Dermis blood vessel endothelial cell (primary cell): Measurements from ENCODE around the gene CXorf58. TPM values are rescaled to one million over a fixed set of nuclear protein-coding genes. Genes with fewer than 3 reads are reported as not detected.

Experiments used
- DNase-seq: peaks from one replicate; pipeline ENCODE4 v3.0.0; 2010
- total RNA-seq: library from RNA; depleted of rRNA; stranded (reverse); fragments of >200 nt; gene quantifications from 2 replicates; pipeline ENCODE4 v1.2.3, GENCODE V29; 2014

CXorf58 gene
- total RNA-seq, 1 donor from 2014 or later: not detected

DNA sequence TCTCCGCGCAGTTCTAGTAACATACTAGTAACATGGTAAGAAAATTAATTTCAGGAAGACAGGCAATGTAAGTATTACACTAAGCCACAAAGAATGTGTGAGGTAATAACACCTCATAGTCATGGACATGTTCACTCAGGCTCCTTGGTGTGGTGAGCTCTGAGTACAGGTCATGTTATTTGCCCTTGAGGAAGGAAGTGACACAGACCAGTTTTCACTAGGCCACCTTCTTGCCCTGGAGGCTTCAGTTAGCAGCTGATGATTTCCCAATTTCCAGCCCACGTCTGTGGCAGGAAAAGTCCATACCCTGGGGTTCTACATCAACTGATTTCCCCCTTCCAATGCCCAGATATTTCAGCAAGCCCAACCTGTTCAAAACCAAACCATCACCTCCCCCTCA lies 6.7 kb upstream of the CXorf58 start:
- DNase-seq: peak; percentile 88

DNA sequence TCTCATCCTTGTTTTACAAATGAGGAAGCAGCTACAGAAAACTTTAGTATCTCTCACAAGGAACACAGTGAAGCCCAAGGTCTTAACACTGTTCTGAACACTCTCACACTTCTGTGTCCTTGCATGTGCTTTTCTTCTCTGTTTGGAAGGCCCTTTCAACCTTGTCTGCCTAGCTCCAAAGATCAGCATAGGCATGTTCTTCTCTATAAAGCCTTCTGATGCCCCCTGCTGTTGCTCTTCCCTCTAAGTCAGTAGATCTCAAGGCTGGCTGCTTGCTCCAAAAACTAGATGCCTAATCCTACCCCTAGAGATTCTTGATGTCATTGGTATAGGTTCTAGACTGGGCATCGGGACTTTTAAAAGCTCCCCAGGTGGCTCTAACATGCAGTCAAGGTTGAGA lies 6.0 kb upstream of the CXorf58 start:
- DNase-seq: peak; percentile 89

DNA sequence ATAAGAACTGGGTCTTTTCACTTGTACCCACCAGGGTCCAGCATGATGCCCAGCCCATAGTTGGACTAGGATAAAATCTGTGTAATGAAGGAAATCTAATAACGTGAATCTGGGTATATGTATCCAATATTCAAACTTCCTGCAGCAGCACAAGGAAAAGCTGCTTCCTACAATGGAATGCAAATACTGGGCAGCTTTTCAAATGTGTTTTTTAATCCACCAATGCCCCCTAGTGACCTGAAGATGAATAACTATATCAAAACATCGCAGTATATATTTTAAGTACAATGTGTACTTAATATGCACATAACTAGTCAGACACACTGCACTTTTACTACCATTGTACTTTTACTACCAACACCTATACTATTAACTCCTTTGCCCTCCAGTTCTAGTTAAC lies 5.4 kb upstream of the CXorf58 start:
- peak; percentile 80 for DNase-seq

DNA sequence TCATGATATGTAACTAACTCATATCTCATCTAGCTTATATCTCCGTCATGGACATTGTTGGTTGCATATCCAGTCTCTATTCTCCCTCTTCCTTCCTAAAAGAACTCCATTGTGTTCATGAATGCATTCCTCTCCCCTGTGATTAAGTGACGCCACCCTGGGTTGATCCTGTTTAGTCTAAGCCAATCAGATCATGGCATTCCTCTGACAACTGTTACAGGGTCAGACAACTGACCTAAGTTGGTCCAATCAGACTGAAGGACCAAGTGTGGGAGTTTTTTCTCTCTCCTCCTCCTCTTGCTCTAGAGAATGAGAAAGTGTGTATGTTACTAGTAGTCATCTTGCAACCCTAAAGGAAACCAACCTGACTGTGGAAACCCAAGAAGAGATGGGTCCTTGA lies 3.7 kb upstream of the CXorf58 start:
- DNase-seq: peak; percentile 87

DNA sequence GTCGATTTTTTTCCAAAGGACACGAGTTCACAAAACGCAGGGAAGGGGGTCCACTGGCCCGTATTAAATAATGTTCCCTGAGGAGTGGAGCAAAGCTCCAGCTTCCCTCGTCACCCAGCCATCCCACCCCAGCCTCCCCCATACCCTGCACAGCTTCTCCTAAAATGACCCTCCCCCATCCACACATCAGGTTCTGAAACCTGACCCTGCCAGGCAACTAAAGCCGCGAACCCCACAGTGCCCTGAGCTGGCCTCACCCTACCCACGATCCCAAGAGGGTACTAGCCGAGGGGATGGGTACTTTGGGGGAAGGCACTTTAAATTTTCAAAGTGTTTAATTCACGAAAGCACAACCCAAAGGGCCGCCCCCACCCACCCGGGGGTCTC lies 702 bp upstream of the CXorf58 start:
- DNase-seq: no peak

DNA sequence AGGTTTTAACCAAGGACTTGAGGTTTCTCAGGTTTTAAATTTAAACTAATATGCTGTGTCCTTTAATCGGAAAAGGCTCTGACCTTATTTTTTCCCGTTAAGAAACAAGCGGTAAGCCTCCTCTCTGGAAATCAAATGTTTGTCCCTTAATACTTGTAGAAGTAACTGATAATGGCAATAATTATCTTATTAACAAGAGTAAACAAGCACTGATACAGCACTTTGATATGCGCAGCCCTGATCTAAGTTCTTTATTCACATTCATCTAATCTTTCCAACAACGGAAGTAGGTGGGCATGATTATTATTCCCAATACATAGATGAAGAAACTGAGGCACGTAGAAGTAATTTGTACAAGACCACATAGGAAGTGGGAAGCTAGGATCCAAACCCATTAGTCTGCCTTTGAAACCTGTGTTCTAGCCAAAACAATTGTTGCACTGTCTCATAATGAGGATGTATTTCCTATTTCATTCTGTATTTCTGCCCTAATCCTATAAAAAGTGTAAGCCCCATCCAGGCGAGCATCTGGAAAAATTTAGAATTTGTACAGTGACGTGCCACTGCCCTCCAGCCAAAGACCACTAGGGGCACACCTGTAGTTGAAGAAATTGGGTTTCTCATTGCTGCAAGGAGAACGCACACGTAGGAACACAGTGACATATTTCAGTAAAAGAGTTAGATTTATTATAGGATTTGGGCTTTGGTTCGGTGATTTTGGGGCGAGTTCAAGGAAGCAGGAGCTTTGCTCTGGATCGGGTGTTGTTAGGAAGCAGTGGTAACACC lies 606 bp downstream of the CXorf58 start:
- DNase-seq: no peak

DNA sequence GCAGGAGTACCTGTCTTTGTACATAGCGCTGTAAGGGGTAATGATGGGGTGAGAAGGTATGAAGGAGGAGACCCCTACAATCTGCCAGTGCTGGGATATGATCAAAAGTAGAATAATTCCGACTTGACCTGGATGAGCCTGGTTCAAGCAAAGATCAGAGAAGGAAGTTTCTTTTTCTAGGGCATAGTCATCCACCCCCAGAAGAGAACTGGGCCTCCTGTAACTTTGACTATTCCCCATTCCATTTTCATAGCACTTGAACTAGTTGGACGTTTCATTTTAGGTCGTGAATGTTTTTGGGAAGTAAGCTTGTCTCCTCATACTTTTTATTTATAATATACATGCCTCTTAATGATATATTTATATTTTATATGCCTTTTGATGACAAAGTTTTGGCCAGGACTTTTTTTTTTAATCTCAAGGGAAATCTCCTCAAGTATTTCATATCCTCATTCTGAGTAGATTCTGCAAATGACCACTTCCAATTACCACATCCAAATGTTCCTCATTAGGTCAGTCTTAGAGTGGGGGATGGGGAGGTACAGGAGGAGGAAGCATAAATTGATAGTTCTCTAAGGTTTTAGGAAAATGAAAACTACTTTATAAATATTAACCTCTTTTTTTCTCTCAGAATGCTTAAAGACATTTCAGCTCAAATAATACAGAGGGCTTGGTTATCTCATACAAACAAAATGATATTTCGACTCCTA lies 3.5 kb downstream of the CXorf58 start:
- no peak for DNase-seq

DNA sequence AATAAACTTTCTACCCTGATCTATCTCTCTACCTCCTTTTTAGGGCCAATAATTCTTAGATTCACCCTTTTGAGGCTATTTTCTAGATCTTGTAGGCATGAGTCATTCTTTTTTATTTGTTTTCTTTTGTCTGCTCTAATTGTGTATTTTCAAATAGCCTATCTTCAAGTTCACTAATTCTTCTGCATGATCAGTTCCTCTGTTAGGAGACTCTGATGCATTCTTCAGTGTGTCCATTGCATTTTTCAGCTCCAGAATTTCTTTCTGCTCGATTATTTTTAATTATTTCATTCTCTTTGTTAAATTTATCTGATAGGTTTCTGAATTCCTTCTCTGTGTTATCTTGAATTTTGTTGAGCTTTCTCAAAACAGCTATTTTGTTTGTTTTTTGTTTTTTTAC lies 11.3 kb downstream of the CXorf58 start:
- no peak for DNase-seq

DNA sequence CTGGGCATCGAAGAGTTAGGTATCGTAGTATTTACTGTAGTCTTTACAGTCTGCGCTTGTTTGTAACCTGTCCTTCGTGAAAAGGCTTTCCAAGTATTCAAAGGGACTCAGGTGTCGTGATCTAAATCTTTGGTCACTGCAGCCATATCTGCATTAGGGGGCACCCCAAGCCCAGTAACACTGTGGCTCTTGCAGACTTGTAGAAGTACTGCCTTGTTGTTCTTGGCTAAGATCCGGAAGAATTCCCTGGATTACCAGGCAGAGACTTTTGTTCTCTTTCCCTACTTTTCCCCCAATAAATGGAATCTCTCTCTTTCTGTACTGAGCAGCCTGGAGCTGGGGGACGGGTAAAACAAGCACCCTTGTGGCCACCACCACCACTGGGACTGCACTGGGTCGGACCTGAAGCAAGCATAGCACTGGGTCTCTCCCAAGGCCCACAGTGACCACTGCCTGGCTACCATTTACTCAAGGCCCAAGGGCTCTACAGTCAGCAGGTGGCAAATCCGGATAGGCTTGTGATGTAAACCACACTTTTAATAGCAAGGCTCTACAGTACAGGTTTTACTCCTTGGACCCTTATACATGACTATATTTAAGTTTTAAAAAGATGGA lies 12.0 kb downstream of the CXorf58 start:
- peak; percentile 44 for DNase-seq

DNA sequence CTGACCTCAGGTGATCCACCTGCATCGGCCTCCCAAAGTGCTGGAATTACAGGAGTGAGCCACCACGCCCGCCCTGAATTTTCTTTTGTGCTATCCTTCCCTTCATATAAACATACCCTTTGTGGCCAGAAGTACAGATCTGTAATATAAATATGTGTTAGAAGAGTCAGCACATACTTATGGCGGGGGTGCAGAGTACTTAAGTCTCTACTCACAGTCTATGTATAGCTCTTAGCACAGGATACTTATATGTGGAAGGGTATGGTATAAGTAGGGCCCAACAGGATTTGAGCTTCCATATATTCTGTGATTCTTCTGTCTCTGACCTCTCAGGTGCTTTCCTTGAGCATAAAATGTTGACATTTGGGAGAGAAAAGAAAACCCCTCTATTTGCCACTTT lies 18.2 kb downstream of the CXorf58 start:
- no peak for DNase-seq

DNA sequence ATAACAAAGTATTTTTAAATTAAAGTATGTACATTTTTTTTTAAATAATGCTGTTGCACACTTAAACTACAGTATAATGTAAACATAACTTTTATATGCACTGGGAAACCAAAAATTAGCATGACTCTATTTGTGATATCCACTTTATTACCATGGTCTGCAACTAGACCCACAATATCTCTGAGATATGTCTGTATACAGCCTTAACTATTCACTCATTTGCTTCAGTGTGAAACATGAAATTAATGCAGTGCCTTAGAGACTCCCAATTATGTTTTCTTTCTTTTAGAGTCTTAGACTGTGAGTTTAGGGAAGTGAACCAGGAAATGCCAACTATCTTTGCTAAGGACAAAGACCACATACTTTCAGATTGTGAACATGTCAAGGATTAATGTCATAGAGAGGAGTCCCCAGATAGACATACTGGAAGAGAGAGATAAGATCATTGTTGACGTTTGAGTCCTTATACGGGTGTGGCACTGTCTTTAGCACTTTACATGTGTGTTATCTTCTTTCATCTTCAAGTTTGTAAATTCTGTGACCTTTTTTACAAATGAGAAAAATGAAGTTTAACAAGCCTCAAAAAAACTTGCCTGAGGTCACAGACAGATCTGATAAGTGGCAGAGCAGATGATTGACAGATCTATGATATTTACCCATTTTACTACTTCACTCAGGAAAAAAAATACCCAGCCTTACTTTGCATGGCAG lies 23.2 kb downstream of the CXorf58 start:
- DNase-seq: no peak

DNA sequence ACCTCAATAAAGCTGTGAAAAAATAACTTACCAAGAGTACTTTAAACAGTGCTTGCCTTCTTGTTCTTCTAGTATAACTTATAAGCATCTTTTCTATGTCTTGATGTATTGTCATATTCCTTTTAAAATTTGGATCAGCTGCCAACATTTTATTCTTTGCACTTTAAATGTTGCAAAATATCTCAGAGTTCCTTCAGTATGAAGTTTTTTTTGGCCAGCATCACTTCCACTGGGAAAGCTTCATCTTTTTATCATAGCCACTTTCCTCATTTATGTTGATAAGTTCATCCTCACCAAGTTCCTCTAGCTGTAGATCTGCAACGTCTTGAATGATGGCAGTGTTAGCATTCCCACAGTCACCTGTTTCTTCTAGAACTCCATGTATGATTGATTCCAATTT lies 24.2 kb downstream of the CXorf58 start:
- DNase-seq: no peak

DNA sequence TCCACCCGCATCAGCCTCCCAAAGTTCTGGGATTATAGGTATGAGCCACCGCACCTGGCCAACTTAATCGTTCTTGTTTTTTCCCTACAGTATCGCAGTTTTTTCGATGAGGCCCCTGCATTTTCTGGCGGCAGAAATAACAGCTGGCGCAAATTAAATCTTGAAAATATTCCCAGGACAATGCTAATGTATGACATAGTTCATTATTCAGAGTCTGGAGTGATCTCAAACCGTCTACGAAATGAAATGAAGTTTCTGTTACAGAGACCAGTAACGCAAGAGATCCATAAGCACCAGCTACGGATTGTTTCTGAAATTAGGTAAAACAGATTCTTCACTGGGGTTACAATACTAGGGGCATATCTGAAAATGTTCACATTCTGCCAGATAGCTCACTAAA lies 27.3 kb downstream of the CXorf58 start:
- DNase-seq: no peak

DNA sequence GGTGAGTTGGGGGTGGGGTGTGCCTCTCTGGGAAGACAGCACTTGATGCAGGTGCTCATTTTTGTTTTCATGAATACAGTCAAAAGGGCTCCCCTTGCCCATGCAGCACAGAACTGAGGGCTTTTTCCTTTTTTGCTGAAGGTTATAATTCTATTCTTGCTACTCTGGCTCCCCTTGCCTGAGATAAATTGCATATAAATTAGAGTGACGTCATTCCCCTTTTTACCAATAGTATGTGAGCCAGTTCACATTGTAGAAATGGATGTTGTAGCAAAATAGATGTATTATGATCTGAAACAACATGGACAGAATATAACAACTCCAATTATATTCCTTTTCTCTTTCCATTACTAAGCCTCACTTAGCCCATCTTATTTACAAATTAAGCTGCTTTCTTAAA lies 28.4 kb downstream of the CXorf58 start:
- DNase-seq: no peak

DNA sequence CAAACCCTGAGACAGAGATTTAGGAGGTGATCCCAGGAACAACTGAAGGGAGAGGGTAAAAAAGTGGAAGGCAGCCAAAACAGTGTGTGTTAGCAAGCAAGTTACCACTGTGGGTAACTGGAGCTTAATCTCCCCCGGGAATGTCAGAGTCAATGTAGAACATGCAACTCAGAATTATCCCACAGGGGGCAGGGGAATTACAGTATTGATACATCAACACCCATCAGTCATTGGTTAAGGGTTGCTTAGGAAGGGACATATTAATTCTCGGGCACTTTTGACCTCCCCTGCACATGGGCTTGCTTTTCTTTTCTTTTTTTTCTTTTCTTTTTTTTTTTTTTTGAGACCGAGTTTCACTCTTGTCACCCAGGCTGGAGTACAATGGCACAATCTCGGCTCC lies 29.3 kb downstream of the CXorf58 start:
- no peak for DNase-seq

DNA sequence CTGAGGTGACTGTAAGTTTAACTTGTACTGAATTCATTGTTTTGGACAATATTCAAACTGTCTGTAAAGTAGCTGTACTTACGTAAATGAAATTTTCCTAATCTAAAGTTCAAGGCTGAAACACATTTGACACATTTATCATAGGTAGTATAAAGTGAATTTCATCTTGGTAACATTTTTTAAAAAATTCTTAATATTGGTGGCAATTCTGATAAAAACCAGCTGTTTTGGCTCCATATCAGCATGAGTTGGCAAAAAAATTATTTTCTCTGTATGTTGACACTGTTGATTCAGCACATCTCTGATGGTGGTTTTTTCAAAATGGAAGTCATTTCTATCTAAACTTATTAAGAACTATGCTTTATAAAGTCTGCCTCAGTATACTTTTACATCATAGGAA lies 30.9 kb downstream of the CXorf58 start:
- no peak for DNase-seq

DNA sequence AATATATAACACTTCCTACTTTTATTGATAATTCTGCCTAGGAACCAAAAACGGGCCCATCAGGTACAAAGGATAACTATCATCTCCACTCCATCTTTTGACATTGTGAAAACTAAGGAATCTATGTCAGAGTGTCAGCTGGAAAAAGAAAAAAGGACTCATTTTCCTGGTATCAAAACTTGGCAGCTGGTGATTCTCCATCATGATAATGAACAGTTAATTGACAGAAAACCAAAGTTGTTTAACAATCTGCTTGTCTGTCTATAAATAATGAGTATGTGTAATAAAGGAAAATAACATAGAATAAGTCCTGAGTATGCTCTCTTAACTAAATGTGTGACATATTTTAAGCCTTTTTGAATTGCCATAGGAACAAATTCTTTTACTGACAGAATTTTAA lies 31.4 kb downstream of the CXorf58 start:
- no peak for DNase-seq

DNA sequence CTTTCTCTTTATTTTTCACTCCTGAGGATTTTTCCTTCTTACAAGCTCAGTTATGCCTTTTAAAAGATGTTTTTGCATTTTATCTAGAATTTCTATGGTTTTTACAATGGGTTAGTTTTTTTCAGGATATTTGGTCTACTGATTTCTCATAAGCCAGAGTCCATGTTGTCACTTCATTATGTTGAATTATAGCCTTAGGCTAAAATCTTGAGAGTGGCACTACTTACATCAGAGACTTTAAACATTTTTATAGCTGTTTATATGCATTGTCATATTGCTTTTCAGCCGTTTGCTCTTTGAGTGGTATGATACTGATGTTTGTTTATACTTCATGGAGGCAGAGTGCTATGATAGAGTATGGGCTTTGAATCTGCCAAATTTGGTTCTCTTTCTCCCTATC lies 36.4 kb downstream of the CXorf58 start:
- DNase-seq: no peak

DNA sequence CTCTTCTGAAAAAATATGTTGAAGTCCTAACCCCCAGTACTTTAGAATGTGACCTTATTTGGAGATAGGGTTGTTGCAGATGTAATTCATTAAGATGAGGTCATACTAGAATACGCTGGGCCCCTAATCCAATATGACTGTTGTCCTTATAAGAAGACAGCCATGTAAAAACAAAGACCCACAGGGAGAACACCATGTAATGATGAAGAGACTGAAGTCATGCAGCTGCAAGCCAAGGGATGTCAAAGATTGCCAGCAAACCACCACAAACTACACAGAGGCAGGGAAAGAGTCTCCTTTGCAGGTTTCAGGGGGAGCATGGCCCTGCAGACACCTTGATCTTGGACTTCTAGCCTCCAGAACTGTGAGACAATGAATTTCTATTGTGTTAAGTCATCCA lies 37.4 kb downstream of the CXorf58 start:
- DNase-seq: no peak

DNA sequence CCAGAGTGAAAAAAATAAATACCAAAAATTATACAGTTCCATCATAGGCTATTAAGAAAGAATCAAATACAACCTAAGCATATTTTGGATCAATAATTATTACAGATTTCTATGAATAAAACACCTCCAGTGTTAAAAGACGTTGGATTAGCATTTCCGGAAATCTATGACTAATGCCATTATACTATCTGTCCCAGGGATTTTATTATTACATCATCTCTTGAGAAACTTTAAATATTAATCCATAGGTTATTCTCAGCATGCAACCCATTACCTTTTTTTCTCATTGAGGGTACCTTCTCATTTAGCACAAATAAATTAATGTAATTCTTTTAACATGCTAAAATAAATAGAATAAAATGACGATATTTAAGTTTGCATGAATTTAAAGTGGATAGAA lies 44.6 kb downstream of the CXorf58 start:
- DNase-seq: no peak

DNA sequence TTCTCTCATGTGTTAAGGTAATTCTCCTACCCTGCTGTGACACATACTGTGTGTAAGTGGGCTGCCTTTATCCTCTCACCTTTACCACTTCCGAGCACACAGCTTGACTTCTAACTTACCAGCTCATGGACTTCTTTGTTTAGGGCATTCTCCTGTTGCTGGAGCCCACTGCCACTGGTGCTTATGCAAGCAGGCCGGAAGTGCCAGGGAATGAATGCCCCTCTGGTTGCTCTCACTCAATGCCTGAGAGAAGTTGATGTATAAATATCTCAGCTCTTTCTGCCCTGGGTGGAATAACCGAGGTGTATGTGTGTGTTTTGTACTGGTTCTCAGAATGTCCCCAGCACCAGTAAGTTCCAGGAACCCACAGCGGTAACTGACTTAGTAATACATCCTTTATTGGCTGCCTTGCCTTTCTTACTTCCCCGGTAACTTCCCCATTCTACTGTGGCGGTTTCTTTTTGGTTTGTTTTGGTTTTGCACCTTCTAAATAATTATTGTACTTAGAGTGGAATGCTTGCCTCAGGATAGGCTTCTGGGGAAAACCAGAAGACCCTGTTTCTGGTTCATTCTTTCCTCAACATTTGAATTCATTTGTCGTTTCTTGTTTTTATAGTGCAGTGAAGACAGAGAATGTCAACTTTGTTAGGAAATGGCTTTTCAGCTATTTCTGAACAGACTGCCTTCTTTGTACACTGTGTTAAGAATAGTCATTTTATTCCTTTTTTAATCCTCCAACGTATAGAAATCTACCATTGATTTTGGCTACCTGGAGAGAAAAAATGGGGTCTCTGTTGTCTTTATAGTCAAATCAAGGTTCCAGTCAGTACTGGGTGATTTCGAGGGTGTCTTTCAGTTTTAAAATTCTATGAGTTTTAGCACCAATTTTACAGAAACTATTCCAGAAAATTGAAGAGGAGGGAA lies 45.4 kb downstream of the CXorf58 start:
- DNase-seq: peak; percentile 7

DNA sequence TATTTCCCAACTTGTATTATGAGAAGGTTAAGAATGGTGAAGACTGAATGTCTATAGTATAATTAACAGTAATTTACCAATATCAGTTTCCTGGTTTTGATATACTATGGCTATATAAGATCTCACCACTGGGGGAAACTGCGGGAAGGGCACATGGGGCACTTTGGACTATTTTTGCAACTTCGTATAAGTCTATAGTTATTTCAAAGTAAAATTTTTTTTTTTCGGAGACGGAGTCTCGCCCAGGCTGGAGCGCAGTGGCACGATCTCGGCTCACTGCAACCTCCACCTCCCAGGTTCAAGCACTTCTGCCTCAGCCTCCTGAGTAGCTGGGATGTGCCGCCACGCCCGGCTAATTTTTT lies 46.1 kb downstream of the CXorf58 start:
- DNase-seq: no peak
